HL-60 (cell line): ENCODE results near the gene EXOC7.

Experiments
- CTCF ChIP-seq: IDR thresholded peaks from one replicate; pipeline ENCODE4 v1.5.1; 2011; ENCODE audit warnings: low read length, control low read depth, inconsistent platforms; ENCODE audit not compliant: insufficient read depth
- GABPA ChIP-seq: IDR thresholded peaks from 2 replicates; pipeline ENCODE4 v1.6.1; 2012; ENCODE audit warnings: low read depth

GRCh38 chr17:76078860-76079534 is 24.6 kb downstream of the EXOC7 start, which contains the start of gene ZACN:
- TF ChIP-seq CTCF (no peak), GABPA (no peak)
